HG03039 (cell line): ENCODE results near the gene C19orf81.

ENCODE experiments used
- ATAC-seq: cut with Tn5 transposase; IDR thresholded peaks from one replicate; pipeline ENCODE4 v1.9.1; 2021; ENCODE audit warnings: mild to moderate bottlenecking, moderate library complexity; ENCODE audit not compliant: unreplicated experiment

The C19orf81 gene

DNA sequence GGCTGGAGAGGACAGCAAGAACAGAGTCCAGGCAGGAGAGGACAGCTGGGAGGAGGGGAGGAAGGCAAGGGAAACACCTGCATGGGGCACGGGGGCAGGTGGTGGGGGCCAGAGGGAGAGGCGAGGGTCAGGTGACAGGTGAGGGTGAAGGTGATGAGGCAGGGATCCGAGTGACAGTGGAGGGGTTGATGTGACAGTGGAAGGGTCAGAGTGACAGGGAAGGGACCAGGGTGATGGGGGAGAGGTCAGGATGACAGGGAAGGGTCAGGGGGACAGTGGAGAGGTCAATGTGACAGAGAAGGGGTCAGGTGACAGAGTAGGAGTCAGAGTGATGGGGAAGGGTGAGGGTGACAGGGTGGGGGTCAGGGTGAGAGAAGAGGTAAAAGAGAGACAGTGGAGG lies 29.1 kb downstream of the C19orf81 start:
- ATAC-seq = no peak

DNA sequence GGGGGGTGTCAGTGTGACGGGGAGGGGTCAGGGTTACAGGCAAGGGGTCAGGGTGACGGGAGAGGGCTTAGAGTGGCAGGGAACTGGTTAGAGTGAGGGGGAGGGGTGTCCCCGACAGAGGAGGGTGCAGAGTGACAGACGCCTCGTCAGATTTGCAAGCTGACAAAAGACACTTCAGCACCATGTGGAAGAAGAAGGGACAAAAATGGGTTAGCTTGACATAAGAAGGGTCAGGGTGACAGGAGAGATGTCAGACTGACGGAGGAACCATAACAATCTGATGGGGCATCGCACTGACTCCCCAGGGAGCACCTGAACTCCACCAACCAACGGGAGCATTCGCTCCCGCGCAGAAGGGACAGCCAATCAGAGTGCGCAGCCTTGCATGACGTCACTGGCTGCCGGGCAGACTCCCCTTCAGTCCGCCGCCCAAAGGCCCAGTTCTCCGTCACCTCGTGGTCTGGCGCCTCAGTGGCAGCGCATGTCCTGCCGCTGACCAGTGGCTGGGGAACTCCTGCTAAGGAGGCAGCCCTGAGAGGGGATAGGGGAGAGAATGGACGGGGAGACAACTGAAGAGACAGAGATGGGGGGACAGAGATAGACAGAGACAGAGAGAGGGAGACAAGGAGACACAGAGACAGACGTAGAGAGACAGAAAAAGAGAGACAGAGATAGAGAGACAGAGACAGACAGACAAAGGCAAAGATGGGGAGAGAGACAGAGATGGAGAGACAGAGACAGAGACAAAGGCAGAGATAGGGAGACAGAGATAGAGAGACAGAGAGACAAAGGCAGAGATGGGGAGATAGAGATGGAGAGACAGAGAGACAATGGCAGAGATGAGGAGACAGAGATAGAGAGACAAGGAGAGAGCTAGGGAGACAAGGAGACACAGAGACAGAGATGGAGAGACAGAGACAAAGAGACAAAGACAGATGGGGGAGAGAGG lies 30.2 kb downstream of the C19orf81 start:
- ATAC-seq = no peak

DNA sequence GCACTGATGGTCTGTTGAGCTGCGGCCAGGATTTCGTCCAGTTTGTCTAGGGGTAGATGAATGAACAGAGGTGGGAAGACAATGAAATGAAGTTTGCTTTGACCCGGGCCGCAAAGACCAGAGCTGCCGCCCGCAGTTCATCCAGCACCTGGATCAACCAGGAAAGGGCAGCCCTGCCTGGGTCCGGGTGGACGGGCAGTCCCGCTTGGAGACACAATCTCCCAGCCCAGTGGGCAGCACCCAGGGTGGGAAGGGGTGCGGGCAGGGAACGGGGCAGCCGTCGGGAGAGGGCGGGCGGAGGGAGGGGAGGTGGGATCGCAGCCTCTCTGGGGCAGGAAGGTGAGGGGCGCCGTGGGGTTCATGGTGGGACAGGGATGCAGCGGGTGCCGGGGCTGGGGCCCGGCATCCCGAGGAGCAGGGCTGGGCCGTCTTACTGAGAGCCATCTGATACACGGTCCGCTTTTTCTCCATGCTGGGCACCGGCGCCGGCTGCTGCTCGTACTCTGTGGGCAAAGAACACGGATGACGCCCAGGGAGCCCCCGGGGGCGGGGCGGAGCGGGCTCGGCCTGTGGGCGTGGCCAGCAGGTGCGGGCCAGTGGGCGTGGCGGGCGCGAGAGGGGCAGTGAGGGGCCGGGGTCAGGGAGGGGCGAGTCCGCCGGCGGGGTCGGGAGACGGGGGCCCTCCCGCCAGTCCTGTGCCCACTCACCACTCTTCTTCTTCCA lies 37.2 kb downstream of the C19orf81 start:
- ATAC-seq = no peak

DNA sequence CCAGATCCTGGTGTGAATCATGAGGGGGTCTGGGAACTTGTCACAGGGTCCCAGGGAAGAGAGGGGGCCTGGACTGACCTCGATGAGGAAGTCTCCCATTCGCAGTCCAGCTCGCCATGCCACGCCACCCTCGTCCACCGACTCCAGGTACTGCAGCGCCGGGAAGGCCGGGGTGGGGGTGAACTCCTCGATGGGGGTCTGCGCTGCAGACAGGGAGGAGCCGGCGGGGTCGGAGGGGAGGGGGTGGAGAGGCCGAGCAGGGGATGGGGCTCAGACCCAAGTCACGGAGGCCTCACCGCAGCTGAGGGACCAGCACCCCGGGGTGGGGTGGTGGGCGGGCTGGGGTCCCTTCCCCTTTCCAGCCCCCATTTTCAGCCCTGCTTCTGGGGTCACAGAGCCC lies 39.5 kb downstream of the C19orf81 start:
- no peak for ATAC-seq

DNA sequence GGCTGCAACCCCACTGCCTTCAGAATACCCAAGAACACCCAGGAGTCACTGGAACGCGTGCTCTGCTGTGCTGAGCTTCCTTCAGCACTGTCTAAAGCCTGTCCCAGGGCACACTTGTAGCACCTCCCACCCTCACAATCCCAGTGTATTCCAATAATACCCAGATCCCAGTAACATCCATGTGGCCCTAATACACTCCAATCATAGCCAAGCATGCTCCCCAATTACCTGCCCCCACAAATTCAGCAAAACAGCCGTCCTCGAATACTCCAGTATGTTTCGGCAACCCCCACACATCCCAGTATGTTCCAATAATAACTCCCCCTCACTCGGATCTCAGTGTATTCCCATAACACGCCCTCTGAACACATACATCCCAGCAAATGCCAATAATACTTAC lies 41.2 kb downstream of the C19orf81 start:
- ATAC-seq = no peak

DNA sequence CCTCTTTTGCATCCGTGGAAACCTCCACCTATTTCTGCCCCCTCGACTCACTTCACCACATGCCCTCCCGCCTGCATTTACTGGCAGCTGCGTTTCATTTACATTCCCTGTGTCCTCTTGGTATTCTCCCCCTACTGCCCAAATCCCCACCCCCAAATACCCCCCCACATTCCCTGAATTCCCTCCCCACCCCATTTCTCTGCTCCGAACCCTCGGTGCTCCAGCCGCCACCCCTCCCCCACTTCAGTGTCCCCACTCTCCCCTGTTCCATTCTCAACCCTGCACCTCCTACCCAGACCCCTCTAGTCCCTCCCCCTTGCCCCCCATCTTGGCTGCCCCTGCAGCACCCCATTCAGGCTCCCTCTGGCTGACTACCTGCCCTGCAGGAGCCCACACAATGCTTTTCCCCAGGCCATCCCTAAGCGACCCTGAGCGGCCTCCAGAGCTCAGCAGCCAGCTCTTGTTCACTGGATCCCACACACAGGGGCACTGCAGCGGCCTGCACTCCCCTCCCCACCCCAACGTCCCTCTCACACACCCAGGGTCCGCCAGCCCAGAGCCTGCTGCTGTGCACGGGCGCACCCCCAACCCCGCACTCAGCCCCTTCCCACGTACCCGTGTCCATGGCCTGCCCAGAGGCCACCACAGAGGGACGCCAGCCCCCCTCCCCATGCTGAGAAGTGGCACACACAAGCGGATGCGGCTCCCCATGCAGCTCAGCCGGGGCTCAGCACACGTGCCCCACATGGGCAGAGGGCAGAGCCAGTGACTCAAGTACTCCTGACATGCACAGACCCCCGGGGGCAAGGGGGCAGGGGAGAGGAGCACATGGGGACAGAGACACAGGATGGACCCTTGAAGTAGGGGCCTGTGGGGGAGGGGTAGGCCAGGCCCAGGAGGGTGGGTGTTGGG lies 44.1 kb downstream of the C19orf81 start:
- no peak for ATAC-seq

DNA sequence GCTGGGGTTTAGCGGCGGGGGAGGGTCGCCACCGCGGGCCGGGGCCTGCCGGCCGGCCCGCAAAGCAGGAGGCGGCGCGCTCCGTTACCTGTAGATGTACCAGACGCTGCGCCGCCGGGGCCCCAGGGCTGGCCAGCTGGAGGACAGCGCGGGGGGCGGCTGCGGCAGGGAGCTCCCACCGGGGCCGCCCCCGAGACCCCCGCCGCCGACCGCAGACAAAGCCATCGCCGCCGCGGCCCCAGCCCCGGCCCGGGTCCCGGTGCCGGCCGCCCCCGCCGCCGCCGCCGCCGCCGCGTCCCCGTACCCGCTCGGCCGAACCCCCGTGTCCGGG lies 45.5 kb downstream of the C19orf81 start:
- ATAC-seq = no peak

DNA sequence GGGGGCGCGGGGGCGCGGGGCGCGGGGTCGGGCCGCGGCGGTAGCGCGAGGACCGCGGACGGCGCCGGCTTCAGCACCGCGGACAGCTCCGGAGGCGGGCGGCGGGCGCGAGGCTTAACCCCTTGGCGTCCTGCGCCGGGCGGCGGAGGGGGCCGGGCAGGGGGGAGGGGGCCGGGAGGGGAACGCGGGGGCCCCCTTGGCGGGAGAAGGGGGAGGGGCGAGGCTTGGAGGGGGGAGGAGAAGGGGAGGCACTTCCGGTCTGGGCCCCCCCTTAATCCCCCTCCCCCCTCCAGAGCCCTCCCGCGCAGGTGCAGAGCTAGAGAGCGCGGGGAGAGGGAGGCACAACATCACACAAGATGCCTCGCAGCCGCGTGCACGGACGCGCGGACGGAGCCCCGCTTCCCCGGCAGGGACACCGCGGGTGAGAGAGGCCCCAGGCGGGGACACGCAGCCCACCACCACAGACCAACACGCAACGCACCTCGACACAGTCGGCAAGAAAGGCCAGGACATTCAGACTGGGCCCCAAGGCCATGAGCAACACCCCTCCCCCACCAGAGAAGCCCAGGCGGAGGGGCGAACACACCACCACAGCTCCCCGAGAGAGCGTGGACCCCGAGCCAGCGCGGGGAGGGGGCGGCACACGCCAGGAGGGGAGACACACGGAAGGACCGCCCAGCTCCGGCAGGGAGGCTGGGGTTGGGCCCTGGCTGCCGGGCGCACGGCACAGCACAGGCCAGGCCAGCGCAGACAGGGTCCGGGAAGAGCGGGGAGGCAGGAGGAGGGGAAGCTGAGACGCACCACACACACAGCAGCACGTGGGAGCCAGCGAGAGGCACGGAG lies 46.2 kb downstream of the C19orf81 start:
- no peak for ATAC-seq

DNA sequence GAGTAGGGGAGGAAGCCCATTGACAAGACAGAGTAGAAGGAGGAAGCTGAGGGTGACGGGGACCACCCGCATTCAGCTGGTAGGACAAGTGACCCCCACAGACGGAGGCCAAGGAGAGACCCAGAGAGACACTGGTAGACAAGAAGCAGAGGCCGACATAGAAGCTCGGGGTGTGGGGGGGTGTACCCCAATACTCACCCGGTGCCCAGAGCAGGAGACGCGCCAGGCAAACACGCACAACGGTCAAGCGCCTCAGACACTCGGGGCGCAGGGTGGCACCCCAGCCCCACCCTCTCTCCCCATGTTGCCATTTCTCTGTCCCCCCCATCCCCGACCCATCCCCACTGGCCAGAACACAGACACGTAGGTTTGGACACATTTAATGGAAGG lies 46.8 kb downstream of the C19orf81 start:
- no peak for ATAC-seq

DNA sequence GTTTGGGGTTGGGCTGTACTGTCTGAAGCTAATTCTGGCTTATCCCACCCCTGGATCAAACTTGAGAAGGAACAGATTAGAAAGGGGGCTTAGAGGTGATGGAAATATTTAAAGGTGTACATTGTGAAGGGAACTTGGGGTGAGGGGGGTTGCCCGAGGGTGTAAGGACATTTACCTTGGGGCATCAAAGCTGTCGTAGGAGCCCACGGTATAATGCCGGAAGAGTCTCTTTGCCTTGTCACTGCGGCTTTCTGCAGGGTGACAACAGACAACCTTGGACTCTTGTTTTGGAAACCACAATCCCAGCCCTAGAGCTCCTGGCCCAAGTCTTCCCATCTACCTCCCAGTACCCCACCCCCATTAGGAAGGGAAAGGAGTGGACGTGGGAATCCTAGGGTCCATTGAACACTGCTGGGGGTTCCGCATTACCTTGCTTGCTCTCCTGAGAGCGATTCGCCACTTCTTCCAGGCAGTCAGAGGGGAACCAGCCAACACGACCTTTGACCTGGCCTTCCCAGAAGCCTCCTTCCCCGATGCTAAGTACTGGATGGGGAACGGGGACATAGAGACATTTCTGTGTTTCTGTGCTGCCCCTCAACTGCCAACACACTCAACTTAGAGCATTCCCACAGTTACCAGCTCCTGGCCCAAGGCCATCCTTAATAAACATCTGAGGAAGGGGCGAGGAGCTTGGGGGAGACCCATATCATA lies 48.3 kb downstream of the C19orf81 start:
- ATAC-seq = no peak

DNA sequence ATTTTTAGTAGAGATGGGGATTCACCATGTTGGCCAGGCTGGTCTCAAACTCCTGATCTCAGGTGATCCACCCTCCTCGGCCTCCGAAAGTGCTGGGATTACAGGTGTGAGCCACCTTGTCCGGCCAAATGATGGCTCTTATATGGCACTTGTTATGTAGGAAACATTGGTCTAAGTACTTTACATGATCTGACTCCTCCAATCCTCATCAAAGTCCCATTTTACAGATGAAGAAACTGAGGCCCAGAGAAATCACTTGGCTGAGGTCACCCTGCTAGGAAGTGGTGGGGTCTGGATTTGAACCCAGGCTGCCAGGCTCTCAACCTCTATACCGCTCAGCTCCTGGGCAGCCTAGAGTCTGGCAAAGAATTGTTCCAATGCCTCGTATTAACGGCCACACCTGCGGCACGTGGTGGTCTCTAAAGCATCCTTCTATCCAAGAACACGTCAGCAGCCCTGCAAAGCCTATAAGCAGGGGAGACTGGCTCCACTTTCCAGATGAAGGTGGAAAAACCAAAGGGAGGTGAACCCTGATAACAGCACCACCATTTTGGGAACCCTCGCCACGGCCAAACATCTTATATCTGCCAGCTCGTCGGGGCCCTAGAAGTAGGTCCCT lies 52.2 kb downstream of the C19orf81 start:
- ATAC-seq = no peak

DNA sequence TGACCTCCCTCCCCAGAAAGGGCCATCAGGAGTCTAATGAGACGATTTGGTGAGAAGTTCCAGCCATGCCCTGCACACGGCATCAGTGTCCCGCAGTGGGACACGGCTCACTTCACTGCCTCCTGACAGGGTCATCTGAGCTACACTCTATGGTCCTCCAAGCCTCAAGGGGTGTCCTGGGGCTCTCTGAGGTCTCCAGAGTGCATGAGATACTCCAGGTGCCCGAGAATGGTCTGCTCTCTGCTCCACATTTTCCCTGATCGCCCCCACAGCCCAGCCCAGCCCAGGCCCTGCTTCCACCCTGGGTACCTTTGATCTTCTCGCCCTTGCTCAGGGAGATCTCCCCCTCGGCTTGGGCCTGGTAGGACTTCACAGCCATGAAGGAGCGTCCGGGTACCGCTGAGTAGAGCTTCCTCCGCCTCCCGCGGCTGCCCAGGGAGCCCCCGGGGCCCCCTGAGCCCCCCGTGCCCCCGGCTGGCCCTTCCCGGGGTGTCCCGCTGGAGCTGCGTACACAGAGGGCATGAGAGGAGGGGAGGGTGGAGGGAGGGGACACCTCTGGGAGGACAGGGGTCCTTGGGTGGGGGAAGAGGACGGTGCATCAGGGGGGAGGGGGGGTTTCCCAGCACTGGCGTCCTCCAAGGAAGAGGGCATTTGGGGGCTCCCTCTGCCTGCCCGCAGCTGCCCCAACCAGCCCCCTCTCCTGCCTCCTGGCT lies 53.1 kb downstream of the C19orf81 start:
- no peak for ATAC-seq

DNA sequence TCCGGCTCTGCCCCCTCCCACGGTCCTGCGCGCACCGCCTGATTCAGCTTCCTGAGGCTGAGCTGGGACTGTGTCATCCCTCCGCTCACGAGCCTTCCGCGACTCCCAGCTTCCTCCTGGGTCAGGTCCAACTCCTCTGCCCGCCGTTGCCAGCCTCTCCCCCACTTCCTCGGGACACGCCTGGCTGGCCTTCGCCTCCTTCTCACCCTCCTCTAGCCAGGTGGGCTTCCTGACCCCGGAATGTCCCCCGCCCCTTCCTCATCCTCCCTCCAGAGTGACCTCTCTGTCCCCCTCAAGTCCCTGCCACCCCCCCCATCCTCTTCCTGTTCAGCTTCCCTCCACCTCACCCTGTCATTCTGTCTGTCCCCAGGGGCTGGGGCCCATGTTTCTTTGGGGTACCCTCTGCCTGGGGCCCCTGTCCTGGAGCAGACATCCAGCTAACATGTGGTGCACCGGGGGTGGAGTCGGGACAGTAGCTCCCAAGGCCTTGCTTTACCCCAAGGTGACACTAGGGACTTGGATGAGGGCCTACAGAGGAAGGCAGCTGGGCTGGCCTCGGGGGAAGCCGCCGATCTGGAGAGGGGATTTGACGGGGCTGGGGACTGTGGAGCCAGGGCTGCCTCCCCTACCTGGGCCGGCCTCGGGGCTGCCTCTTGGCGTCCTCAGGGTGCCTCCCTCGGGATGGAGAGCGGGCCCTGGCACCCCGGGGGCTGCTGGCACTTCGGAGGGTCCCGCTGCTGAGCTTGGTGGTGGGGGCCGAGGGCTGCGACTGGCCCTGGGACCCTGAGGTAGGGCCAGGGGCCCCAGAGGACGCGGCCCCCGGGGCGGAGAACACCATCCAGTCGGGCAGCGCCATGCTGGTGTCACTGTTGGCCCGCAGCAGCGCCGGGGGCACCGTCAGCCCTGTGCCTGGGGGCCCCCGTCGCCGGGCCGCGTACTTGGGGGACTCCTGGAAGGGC lies 53.9 kb downstream of the C19orf81 start:
- no peak for ATAC-seq

DNA sequence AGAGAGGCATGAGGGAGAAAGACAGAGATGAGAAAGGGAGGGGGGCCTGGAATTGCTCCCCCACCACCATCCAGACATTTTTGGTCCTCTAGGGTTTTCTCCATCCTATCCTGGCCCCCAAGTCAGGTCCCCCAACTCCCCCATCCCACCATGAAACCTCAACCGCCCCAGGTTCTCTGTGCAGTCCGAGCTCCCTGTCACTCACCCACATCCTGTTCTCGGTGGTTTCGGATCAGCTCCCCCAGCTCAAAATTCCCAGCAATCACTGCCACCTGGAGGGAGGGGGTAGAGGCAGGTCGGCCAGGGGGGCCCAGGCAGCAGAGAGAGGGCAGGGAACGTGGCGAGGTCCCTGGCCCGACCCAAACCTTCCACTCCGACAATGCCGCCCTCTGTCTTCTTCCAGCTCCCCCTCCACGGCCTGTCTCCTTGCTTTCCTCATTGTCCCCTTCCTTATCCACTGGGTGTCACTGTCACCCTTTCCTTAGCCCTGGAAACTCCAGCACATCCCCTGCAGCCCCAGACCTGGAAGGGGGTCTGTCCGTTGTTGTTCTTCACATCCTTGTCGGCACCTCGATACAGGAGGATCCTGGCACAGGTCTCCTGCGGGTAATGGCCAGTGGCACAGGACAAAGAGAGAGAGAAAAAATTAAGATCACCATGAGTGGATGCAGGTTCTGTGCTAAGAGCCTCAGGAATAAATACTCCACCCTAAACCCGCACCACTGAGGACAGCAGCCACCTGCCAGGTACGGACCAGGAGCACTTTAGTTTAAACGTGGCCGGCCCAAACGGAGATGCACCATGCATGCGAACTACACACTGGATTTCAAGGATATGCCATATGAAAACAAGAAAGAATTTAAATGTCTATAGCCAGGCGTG lies 54.9 kb downstream of the C19orf81 start:
- ATAC-seq = no peak

DNA sequence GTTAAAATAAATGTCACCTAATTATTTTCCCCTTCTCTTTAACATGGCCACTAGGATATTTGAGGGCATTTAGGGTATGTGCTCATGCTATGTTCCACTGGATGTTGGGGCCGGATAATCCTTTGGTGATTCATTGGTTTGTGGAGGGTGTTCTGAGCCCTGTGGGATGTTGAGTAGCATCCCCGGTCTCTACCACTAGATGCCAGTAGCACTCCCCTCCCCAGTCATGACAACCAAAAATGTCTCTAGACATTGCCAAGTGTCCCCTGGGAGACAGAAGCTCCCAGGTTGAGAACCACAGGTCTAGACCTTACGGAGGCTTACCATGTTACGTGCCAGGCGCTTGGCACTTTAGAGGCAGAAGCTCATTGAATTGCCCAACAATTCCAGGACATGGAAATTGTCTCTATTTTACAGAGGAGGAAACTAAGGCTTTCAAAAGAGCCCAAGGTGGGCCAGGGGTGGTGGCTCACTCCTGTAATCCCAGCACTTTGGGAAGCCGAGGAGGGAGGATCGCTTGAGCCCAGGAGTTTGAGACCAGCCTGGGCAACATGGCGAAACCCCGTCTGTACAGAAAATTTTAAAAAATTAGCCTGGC lies 56.3 kb downstream of the C19orf81 start:
- no peak for ATAC-seq

DNA sequence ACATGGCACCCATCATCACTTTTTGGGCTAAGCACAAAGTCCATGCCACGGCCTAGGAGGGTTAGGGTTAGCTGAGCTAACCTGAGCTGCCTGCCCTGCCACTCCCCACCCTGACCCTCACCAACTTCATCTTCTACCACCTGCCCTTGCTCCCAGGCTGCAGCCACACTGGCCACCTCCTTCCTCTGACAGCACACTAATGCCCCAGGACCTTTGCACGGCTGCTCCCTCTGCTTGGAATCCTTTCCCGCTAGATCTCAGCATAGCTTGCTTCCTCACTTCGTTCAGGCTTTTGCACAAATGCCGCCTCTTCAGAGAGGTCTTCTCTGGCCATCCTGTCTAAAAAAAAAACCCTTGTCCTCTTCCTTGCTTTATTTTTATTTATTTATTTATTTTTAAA lies 57.1 kb downstream of the C19orf81 start:
- ATAC-seq = no peak
